NCI-H2227 treated with DMSO at 0.1 percent for 48 hours (cell line): ENCODE data around the gene HSPB6.
"Not testable (repeated sequence)": the region's sequence is repeated elsewhere in the genome, so short reads cannot be mapped to it uniquely, and the experiment has no call there.

Source experiments
- DNase-seq: peaks from one replicate; lab custom pipeline; 2025; lab: John Stamatoyannopoulos, UW

Gene HSPB6

DNA sequence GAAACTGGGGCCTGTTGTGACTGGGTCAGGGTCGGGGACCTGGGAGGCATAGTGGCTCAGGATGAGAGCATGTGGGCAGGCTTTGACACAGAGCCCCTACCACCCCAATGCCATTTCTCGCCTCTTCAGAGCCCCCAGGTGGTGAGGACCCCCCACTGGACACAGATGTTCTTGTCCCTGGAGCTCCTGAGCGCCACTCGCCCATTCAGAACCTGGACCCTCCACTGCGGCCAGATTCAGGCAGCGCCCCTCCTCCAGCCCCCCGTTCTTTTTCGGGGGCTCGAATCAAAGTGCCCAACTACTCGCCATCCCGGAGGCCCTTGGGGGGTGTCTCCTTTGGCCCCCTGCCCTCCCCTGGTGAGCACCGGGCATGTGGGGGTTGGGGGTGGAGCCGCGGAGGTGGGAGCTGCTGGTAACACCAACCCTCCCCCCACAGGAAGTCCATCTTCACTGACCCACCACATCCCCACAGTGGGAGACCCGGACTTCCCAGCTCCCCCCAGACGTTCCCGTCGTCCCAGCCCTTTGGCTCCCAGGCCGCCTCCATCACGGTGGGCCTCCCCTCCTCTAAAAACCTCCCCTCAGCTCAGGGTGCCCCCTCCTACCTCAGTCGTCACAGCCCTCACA is 24.9 kb downstream of the HSPB6 start:
- no peak for DNase-seq

DNA sequence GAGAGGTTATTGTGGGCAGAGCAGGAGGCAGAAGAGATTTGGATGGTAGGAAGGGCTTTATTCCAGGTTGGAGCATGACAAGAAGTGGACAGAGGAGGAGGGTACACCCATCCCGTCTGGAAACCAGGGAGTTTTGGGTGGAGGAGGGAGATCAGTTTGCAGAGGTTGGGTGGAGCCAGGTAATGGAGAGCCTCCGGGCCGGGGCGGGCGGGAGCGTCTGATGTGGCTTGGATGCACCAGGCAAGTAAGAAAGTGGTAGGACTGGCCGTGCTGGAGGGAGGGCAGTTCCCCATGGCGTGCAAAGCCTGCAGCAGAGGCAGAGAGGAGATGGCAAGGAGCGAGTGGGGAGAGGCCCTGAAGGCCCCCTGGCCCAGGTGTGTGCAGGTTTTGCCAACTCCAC is 25.5 kb downstream of the HSPB6 start:
- DNase-seq = no peak

DNA sequence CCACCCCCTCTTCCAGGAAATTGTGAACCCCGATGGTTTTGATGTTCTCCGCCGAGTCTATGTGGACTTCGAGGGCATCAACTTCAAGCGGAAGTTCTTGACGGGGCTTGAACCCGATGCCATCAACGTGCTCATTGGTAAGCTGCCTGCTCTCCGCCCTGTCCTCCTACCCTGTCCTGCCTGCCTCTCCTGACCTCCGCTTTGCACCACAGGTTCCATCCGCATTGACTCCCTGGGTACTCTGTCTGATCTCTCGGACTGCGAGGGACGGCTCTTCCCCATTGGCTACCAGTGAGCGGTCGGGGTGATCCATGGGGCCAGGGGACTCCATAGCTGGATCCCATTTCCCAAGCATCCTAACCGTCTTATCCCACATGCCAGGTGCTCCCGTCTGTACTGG is 26.5 kb downstream of the HSPB6 start:
- no peak for DNase-seq

DNA sequence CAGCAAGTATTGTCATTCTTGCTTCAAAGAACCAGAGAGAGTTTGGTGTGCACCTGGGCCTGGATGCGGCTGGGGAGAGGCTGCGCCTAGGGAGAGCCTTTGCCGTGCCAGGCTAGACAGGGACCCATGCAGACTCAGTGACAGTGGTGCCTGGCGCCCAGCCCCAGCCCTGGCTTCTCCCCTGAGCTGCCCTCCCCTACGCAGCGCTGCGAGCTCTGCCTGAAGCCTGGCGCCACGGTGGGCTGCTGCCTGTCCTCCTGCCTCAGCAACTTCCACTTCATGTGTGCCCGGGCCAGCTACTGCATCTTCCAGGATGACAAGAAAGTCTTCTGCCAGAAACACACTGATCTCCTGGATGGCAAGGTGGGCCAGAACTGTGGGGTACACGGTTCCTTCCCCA is 27.1 kb downstream of the HSPB6 start:
- no peak for DNase-seq

DNA sequence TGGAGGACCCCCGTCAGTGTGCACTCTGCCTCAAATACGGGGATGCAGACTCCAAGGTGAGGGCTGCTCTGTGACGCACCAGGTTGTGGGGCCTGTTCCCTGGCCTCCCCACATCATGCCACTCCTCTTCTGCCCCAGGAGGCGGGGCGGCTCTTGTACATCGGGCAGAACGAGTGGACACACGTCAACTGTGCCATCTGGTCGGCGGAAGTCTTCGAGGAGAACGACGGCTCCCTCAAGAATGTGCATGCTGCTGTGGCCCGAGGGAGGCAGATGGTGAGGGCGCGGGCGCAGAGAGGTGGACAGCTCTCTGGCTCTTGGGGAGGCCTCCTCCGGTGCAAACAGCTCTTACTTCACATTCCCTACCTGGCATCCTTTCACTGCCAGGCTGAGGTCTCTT is 27.8 kb downstream of the HSPB6 start:
- DNase-seq = no peak

DNA sequence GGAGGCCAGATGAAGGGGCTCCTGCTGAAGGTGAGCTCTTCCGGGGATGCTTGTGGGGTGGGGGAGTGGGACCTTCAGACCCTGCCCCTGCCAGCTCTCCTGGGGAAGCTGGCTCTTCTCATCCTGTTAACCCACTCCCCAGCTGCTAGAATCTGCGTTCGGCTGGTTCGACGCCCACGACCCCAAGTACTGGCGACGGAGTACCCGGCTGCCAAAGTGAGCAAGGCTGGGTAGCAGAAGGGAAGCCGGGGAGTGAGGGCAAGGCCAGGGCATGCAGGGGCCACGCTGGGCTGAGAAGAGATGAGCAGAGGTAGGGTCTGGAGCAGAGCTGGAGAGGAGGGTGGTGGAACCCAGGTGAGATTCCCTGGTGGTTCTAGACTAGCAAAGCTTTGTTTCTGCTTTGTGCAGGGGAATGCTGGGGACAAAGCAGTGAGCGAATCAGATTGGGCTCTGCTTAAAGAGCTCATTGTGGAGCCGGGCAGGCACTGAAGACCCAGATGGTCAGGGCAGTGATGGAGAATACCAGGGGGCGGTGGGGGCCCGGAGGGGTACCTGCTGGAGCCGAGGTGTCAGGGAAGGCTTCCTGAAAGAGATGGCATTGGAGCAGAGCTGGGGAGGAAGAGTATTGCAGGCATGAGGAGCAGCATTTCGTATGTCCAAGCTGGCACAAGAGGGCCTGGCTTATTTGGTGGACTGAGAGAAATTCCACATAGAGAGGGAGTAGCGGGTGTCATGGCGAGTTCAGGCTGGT is 28.7 kb downstream of the HSPB6 start:
- DNase-seq = no peak

DNA sequence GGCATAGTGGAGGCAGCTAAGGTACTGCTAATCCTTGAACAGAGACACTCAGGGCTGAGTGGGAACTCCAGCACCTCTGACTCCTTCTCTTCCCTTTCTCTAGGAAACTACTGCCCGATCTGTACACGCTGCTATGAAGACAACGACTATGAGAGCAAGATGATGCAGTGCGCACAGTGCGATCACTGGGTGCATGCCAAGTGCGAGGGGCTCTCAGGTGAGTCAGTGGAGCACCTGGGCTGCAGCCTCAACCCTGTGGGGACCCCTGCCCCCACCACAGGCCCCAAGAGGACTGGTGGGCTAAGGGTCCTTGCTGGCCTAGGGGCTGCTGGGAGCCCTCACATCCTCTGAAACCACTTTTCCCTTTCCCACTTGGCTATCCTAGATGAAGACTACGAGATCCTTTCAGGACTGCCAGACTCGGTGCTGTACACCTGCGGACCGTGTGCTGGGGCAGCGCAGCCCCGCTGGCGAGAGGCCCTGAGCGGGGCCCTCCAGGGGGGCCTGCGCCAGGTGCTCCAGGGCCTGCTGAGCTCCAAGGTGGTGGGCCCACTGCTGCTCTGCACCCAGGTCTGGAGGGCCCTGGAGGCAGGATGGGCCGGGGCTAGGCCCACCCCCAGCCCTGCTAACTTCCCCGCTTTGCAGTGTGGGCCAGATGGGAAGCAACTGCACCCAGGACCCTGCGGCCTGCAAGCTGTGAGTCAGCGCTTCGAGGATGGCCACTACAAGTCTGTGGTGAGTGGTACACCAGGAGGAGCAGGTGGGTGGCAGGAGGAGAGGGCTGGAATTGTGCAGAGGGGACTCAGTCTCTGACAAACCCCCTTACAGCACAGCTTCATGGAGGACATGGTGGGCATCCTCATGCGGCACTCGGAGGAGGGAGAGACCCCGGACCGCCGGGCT is 29.5 kb downstream of the HSPB6 start:
- DNase-seq = no peak

DNA sequence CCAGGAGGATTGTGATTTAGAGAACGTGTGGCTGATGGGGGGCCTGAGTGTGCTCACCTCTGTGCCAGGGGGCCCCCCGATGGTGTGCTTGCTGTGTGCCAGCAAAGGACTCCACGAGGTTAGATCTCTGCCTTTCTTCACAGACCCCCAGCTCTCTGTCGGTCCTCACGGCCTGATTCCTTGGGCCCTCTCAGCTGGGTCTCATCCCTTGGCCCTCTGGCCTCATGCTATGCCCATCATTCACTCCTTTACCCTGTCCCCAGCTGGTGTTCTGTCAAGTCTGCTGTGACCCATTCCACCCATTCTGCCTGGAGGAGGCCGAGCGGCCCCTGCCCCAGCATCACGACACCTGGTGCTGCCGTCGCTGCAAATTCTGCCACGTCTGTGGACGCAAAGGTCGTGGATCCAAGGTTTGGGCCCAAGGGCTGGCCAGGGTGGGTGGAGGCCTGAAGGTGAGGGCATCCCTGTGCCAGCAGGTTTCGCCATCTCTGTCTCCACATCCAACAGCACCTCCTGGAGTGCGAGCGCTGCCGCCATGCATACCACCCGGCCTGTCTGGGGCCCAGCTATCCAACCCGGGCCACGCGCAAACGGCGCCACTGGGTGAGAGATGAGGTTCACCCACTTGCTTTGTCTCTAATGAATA is 31.5 kb downstream of the HSPB6 start:
- no peak for DNase-seq

DNA sequence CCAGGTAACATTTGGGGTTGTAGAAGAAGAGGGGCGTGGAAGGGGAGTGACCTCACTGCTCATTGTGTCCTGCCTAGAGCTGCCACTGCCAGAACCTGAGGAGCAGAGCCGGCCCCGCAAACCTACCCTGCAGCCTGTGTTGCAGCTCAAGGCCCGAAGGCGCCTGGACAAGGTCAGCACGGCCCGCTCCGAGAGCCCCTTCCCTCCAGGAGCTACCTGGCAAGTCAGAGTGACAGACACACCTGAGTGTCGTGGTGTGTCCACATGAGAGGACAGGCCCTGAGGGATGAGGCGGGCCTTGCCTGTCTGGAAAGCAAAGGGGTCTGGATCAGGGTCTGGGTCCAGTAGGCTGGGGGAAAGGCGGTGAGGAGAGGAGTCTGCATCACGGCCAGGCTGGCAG is 32.3 kb downstream of the HSPB6 start:
- no peak for DNase-seq

DNA sequence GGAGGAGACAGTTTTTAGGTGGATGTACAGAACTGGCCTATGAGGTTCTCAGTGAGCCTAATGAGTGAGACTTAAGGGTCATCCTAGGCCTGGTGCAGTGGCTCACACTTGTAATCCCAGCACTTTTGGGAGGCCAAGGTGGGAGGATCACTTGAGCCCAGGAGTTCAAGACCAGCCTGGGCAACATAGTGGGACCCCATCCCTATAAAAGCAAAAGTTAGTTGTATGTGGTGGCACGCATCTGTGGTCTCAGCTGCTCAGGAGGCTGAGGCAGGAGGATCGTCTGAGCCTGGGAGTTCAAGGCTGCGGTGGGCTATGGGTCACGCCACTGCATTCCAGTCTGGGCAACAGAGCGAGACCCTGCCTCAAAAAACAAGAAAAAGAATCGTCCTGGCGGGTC is 32.7 kb downstream of the HSPB6 start:
- not testable (repeated sequence) for DNase-seq

DNA sequence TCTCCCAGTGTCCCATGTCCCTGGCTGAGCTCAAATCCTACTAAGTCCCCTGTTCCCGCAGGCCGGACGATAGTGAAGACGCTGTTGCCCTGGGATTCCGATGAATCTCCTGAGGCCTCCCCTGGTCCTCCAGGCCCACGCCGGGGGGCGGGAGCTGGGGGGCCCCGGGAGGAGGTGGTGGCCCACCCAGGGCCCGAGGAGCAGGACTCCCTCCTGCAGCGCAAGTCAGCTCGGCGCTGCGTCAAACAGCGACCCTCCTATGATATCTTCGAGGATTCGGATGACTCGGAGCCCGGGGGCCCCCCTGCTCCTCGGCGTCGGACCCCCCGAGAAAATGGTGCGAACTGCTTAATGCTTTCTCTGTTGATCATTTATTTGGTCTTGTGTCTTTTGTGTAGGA is 33.2 kb downstream of the HSPB6 start:
- no peak for DNase-seq

DNA sequence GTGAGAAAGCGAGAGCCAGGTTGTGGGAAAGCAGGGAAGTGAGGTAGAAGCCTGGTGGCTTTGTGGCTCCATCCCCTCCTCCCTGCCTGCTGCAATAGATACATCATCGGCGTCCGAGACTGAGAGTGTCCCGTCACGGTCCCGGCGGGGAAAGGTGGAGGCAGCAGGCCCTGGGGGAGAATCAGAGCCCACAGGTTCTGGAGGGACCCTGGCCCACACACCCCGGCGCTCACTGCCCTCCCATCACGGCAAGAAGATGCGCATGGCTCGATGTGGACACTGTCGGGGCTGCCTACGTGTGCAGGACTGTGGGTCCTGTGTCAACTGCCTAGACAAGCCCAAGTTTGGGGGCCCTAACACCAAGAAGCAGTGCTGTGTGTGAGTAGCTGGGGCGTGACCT is 33.9 kb downstream of the HSPB6 start:
- no peak for DNase-seq

DNA sequence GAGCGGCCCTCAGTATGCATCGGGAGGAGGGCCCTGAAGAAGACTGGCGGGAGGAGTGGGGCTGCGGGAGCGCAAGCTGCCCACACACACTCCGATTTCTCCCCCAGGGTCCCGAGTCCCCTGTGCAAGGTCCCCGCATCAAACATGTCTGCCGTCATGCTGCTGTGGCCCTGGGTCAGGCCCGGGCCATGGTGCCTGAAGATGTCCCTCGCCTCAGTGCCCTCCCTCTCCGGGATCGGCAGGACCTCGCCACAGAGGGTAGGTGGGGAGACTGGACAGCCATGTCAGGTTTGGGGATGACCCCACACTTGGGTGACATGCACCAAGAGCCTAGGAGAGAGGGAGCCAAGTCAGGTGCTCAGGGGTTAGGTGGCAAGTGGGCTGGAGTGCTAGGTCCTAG is 34.4 kb downstream of the HSPB6 start:
- no peak for DNase-seq

DNA sequence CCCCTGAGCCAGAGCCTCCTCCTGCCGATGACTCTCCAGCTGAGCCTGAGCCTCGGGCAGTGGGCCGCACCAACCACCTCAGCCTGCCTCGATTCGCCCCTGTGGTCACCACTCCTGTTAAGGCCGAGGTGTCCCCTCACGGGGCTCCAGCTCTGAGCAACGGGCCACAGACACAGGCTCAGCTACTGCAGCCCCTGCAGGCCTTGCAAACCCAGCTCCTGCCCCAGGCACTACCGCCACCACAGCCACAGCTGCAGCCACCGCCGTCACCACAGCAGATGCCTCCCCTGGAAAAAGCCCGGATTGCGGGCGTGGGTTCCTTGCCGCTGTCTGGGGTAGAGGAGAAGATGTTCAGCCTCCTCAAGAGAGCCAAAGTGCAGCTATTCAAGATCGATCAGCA is 35.5 kb downstream of the HSPB6 start:
- DNase-seq = no peak

DNA sequence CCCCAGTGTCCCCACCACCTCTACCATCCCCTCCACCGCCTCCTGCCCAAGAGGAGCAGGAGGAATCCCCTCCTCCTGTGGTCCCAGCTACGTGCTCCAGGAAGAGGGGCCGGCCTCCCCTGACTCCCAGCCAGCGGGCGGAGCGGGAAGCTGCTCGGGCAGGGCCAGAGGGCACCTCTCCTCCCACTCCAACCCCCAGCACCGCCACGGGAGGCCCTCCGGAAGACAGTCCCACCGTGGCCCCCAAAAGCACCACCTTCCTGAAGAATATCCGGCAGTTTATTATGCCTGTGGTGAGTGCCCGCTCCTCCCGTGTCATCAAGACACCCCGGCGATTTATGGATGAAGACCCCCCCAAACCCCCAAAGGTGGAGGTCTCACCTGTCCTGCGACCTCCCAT is 36.2 kb downstream of the HSPB6 start:
- DNase-seq = no peak

DNA sequence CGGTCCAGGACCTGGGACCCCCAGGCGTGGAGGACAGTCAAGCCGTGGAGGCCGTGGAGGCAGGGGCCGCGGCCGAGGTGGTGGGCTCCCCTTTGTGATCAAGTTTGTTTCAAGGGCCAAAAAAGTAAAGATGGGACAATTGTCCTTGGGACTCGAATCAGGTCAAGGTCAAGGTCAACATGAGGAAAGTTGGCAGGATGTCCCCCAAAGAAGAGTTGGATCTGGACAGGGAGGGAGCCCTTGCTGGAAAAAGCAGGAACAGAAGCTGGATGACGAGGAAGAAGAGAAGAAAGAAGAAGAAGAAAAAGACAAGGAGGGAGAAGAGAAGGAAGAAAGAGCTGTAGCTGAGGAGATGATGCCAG is 36.7 kb downstream of the HSPB6 start:
- no peak for DNase-seq

DNA sequence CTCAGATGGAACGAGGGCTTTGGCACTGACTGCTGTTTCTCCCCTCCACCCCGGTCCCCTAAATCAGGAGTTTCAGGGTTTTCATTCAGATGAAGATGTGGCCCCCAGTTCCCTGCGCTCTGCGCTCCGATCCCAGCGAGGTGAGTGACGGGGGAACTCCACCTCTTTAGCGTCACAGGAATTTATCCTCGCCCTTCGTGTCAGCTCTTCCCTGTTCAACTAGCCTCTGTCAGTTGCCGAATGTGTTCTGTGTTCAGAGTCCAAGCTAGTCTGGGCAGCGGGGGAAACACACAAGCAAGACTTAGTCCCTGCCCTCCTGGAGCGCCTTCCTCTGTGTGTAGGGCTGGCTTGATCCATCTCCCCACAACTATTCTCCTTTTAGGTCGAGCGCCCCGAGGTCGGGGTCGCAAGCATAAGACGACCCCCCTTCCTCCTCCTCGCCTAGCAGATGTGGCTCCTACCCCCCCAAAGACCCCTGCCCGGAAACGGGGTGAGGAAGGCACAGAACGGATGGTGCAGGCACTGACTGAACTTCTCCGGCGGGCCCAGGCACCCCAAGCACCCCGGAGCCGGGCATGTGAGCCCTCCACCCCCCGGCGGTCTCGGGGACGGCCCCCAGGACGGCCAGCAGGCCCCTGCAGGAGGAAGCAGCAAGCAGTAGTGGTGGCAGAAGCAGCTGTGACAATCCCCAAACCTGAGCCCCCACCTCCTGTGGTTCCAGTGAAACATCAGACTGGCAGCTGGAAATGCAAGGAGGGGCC is 37.2 kb downstream of the HSPB6 start:
- DNase-seq = no peak

DNA sequence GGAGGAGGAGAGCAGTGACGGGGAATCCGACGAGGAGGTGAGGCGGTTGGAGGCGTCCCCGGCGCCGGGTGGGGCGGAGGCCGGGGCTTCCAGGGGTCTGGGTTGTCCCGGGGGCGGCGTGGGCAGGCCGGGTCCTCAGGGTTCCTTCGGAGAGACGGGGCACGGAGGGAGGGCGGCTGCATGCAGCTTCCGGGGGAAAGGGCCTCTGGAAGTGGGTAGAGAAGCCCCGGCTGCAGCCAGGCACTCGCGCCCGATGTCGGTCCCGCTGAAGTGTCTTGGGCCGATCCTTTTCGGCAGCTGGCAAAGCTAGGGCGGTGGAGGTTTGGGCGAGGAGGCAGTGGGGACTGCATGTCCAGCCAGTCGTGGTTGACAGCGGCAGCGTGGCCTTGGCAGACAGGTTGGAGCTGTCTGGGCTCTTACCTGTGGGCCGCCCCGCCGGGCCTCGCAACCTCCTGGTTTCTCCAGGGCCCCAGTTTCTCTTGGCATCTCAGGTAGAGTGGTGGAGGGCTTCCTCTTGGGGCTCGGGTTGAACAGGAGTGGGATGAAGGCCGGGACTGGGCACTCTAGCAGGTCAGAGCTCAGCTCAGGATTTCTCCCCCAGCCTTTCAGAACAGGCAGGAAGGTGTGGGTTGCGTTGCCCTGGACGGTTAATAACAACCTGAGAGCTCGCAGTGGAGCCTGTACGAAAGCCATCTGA is 38.3 kb downstream of the HSPB6 start:
- DNase-seq = peak; percentile 46

DNA sequence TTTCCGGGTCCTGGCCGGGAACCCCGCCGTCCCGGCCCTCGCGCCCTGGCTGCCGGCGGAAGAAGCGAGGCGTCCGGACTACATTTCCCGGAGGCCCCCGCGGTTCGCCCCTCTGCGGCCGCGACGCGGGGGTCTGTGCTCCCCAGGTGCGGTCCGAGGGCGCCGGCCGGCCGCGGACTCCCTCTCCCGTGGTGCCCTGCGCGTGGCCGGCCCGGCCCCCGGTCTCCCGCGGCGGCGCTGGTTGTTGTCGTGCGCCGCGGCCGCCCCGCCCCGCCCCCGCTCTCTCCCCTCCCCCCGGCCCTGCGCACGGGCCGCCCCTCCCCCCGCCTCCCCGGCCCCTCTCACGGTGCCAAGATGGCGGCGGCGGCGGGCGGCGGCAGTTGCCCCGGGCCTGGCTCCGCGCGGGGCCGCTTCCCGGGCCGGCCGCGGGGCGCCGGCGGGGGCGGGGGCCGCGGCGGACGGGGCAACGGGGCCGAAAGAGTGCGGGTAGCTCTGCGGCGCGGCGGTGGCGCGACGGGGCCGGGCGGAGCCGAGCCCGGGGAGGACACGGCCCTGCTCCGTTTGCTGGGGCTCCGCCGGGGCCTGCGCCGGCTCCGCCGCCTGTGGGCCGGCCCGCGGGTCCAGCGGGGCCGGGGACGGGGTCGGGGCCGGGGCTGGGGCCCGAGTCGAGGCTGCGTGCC is 39.0 kb downstream of the HSPB6 start, which contains the start of gene KMT2B:
Gene KMT2B, plus strand, starts transcription at position 339 of the 680 bp plus-strand sequence. Its CDS starts 16 bp downstream, at position 355.
- DNase-seq = peak; percentile 100
